B cell (primary cell): Measurements from ENCODE around the gene BIRC7.

ENCODE experiments used
- EZH2 ChIP-seq: IDR thresholded peaks from 2 replicates; pipeline ENCODE4 v1.6.1; 2012; ENCODE audit warnings: borderline replicate concordance, low read depth, mild to moderate bottlenecking, moderate library complexity, low read length; ENCODE audit not compliant: insufficient read depth, poor library complexity, severe bottlenecking
- TF ChIP-seq, protein P1 (sequence below): fragments of 200-600 bp; IDR thresholded peaks from one replicate; pipeline ENCODE4 v1.8.0; 2022; ENCODE audit warnings: antibody characterized with exemption, mild to moderate bottlenecking

DNA sequence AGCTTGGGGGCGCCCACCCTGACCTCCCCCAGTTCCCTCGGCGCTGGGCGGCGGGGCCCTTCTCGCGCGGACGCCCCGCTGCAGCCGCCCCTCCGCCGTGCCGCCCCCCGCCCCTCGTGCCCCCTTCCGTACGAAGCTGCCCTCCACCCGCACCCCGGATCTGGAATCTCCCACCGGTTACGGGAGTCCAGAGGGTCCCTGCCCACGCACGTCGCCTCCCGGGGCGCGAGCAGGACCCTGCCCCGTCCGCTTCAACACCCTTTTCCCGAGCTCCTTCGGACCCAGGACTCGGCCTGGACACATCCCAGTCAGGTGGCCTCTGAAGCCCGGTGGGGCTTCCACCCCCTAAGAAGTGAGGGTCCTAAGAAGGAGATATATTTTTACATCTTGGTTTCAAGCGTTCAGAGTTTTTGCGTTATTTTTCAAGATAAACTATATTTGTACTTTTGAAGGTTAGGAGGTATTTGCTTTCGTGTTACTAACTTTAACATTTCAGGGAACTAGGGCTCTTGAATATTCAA is 37.4 kb downstream of the BIRC7 start:
- TF ChIP-seq, protein P1, sequence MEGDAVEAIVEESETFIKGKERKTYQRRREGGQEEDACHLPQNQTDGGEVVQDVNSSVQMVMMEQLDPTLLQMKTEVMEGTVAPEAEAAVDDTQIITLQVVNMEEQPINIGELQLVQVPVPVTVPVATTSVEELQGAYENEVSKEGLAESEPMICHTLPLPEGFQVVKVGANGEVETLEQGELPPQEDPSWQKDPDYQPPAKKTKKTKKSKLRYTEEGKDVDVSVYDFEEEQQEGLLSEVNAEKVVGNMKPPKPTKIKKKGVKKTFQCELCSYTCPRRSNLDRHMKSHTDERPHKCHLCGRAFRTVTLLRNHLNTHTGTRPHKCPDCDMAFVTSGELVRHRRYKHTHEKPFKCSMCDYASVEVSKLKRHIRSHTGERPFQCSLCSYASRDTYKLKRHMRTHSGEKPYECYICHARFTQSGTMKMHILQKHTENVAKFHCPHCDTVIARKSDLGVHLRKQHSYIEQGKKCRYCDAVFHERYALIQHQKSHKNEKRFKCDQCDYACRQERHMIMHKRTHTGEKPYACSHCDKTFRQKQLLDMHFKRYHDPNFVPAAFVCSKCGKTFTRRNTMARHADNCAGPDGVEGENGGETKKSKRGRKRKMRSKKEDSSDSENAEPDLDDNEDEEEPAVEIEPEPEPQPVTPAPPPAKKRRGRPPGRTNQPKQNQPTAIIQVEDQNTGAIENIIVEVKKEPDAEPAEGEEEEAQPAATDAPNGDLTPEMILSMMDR = no peak
- TF ChIP-seq EZH2 = no peak
